Lower leg skin (tissue), 3 donors: ENCODE data around the gene SCYGR4.

Source experiments
- POLR2A ChIP-seq, 2 donors: fragments of 450-650 bp; IDR thresholded peaks; one replicate each; pipeline ENCODE4 v1.6.1; 2016 to 2017; ENCODE audit warnings: antibody characterized with exemption in 2 of 2, mild to moderate bottlenecking in 1 of 2, moderate library complexity in 1 of 2
- TF ChIP-seq, protein P1 (sequence below), 3 donors: fragments of 450-650 bp; IDR thresholded peaks; one replicate each; pipeline ENCODE4 v1.5.1; 2016; ENCODE audit warnings: antibody characterized with exemption in 3 of 3, mild to moderate bottlenecking in 3 of 3, moderate library complexity in 2 of 3

DNA sequence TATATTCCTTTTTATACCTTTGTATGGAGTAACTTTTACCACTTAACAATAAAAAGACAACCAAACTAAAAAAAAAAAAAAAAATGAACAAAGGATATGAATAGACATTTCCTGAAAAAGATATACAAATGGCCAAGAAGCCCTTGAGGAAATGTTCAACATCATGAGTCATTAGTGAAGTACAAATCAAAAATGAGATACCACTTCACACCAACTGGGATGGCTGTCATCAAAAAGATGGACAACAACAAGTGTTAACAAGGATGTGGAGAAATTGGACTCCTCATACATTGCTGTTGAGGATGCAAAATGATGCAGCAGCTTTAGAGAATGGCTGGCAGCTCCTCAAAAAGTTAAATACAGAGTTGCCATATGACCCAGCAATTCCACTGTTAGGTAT, 41.2 kb upstream of the SCYGR4 start:
- TF ChIP-seq, protein P1, sequence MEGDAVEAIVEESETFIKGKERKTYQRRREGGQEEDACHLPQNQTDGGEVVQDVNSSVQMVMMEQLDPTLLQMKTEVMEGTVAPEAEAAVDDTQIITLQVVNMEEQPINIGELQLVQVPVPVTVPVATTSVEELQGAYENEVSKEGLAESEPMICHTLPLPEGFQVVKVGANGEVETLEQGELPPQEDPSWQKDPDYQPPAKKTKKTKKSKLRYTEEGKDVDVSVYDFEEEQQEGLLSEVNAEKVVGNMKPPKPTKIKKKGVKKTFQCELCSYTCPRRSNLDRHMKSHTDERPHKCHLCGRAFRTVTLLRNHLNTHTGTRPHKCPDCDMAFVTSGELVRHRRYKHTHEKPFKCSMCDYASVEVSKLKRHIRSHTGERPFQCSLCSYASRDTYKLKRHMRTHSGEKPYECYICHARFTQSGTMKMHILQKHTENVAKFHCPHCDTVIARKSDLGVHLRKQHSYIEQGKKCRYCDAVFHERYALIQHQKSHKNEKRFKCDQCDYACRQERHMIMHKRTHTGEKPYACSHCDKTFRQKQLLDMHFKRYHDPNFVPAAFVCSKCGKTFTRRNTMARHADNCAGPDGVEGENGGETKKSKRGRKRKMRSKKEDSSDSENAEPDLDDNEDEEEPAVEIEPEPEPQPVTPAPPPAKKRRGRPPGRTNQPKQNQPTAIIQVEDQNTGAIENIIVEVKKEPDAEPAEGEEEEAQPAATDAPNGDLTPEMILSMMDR (IDR thresholded peaks at IDR 0.05) = no peak
- TF ChIP-seq POLR2A (IDR thresholded peaks at IDR 0.05) = no peak
